Muscle layer of colon (tissue), 2 donors: ENCODE results near the gene KRABD2.

Experiments used
- H3K27ac ChIP-seq: one replicate; pipeline ENCODE4 v1.7.0; 2013; ENCODE audit warnings: low read depth, mild to moderate bottlenecking, low read length, moderate library complexity
- H3K27me3 ChIP-seq, 2 donors: one replicate each; pipeline ENCODE4 v1.7.0; 2013; ENCODE audit warnings: low read length in 2 of 2, mild to moderate bottlenecking in 2 of 2; ENCODE audit not compliant: insufficient read depth in 2 of 2, control insufficient read depth in 1 of 2
- H3K36me3 ChIP-seq: one replicate; pipeline ENCODE4 v1.7.0; 2013; ENCODE audit warnings: mild to moderate bottlenecking, low read length; ENCODE audit not compliant: insufficient read depth
- H3K4me1 ChIP-seq: one replicate; pipeline ENCODE4 v1.7.0; 2013; ENCODE audit warnings: mild to moderate bottlenecking, low read length; ENCODE audit not compliant: insufficient read depth
- H3K4me3 ChIP-seq, 2 donors: one replicate each; pipeline ENCODE4 v1.7.0; 2013; ENCODE audit warnings: low read length in 2 of 2, low read depth in 1 of 2, mild to moderate bottlenecking in 1 of 2, moderate library complexity in 1 of 2
- H3K9ac ChIP-seq: one replicate; pipeline ENCODE4 v1.7.0; 2013; ENCODE audit warnings: low read length
- H3K9me3 ChIP-seq: one replicate; pipeline ENCODE4 v1.7.0; 2013; ENCODE audit warnings: mild to moderate bottlenecking, low read length
- donor health status: abdominal sarcoma.
- donor health status: Adenocarcinoma of cecum.

KRABD2 gene

GRCh38 chr17:8376271-8377067 lies at the start of gene KRABD2:
Gene KRABD2 (minus strand): TSS chr17:8376704.
- Histone ChIP-seq H3K9ac (peak within 1 kb of the TSS; percentile 99), H3K36me3 (peaks cover 42% of the 10 kb centered on the region), H3K9me3 (no peaks in the 10 kb centered on the region), H3K27me3 (no peaks in the 10 kb centered on the region), H3K4me1 (peaks cover 34% of the 10 kb centered on the region), H3K27ac (peak within 1 kb of the TSS; percentile 89), H3K4me3 (peak within 1 kb of the TSS; percentile 43 to 85)

GRCh38 chr17:8421571-8421970 lies 45.1 kb upstream of the KRABD2 start:
- H3K27ac ChIP-seq = no peak overlapping the region

GRCh38 chr17:8420041-8420934 lies 43.8 kb upstream of the KRABD2 start:
- H3K4me1 ChIP-seq = no peaks in the 10 kb centered on the region
- no peaks in the 10 kb centered on the region for H3K9me3 ChIP-seq
- no peaks in the 10 kb centered on the region for H3K36me3 ChIP-seq
- H3K4me3 ChIP-seq = no peak overlapping the region
- no peak overlapping the region for H3K27ac ChIP-seq
- H3K9ac ChIP-seq = no peak overlapping the region
- no peaks in the 10 kb centered on the region for H3K27me3 ChIP-seq

More at GRCh38 chr17:8421571-8421970, 45.1 kb upstream of the KRABD2 start:
- H3K4me1 ChIP-seq = no peaks in the 10 kb centered on the region
- H3K9ac ChIP-seq = no peak overlapping the region
- no peaks in the 10 kb centered on the region for H3K9me3 ChIP-seq
- no peak overlapping the region for H3K4me3 ChIP-seq
- H3K27me3 ChIP-seq = no peaks in the 10 kb centered on the region
- no peaks in the 10 kb centered on the region for H3K36me3 ChIP-seq

GRCh38 chr17:8419305-8419704 lies 42.8 kb upstream of the KRABD2 start:
- H3K4me3 ChIP-seq = no peak overlapping the region
- no peaks in the 10 kb centered on the region for H3K4me1 ChIP-seq
- H3K9me3 ChIP-seq = no peaks in the 10 kb centered on the region
- no peaks in the 10 kb centered on the region for H3K27me3 ChIP-seq
- no peak overlapping the region for H3K9ac ChIP-seq
- no peaks in the 10 kb centered on the region for H3K36me3 ChIP-seq
- H3K27ac ChIP-seq = no peak overlapping the region

- no peaks in the 10 kb centered on the region for H3K36me3 ChIP-seq
- no peak overlapping the region for H3K27ac ChIP-seq
- no peaks in the 10 kb centered on the region for H3K9me3 ChIP-seq
- H3K4me3 ChIP-seq = no peak overlapping the region
- H3K4me1 ChIP-seq = no peaks in the 10 kb centered on the region
- H3K9ac ChIP-seq = no peak overlapping the region
- no peaks in the 10 kb centered on the region for H3K27me3 ChIP-seq
Observed at GRCh38 chr17:8418471-8418870, 42.0 kb upstream of the KRABD2 start.

- no peaks in the 10 kb centered on the region for H3K9me3 ChIP-seq
- H3K27me3 ChIP-seq = no peaks in the 10 kb centered on the region
- H3K27ac ChIP-seq = no peak overlapping the region
- no peaks in the 10 kb centered on the region for H3K36me3 ChIP-seq
- no peaks in the 10 kb centered on the region for H3K4me1 ChIP-seq
- H3K4me3 ChIP-seq = no peak overlapping the region
- H3K9ac ChIP-seq = no peak overlapping the region
Observed at GRCh38 chr17:8417806-8418205, 41.3 kb upstream of the KRABD2 start.

GRCh38 chr17:8413938-8414337 lies 37.4 kb upstream of the KRABD2 start:
- Histone ChIP-seq H3K4me1 (peaks cover 5% of the 10 kb centered on the region), H3K9me3 (no peaks in the 10 kb centered on the region), H3K27me3 (no peaks in the 10 kb centered on the region), H3K4me3 (no peak overlapping the region), H3K9ac (no peak overlapping the region), H3K36me3 (no peaks in the 10 kb centered on the region), H3K27ac (no peak overlapping the region)

- Histone ChIP-seq H3K27ac (no peak overlapping the region), H3K9me3 (no peaks in the 10 kb centered on the region), H3K4me1 (peaks cover 5% of the 10 kb centered on the region), H3K4me3 (no peak overlapping the region), H3K27me3 (no peaks in the 10 kb centered on the region), H3K36me3 (no peaks in the 10 kb centered on the region), H3K9ac (no peak overlapping the region)
Observed at GRCh38 chr17:8413328-8413727, 36.8 kb upstream of the KRABD2 start.

GRCh38 chr17:8412089-8412488 lies 35.6 kb upstream of the KRABD2 start:
- H3K9ac ChIP-seq = no peak overlapping the region
- no peaks in the 10 kb centered on the region for H3K27me3 ChIP-seq
- H3K27ac ChIP-seq = no peak overlapping the region
- no peak overlapping the region for H3K4me3 ChIP-seq
- no peaks in the 10 kb centered on the region for H3K9me3 ChIP-seq
- H3K4me1 ChIP-seq = peaks cover 5% of the 10 kb centered on the region
- no peaks in the 10 kb centered on the region for H3K36me3 ChIP-seq

GRCh38 chr17:8410883-8411238 lies 34.4 kb upstream of the KRABD2 start:
- H3K4me1 ChIP-seq = peaks cover 5% of the 10 kb centered on the region
- H3K27me3 ChIP-seq = no peaks in the 10 kb centered on the region
- H3K4me3 ChIP-seq = no peak overlapping the region
- no peaks in the 10 kb centered on the region for H3K9me3 ChIP-seq
- no peak overlapping the region for H3K9ac ChIP-seq
- no peak overlapping the region for H3K27ac ChIP-seq
- H3K36me3 ChIP-seq = no peaks in the 10 kb centered on the region

GRCh38 chr17:8409966-8410882 lies 33.7 kb upstream of the KRABD2 start:
- H3K4me1 ChIP-seq = peaks cover 5% of the 10 kb centered on the region
- no peak overlapping the region for H3K9ac ChIP-seq
- H3K36me3 ChIP-seq = no peaks in the 10 kb centered on the region
- H3K4me3 ChIP-seq = no peak overlapping the region
- no peak overlapping the region for H3K27ac ChIP-seq
- no peaks in the 10 kb centered on the region for H3K27me3 ChIP-seq
- no peaks in the 10 kb centered on the region for H3K9me3 ChIP-seq
